ENCODE measurements around the gene RIN3. TPM values are rescaled to one million over a fixed set of nuclear protein-coding genes. Genes with fewer than 3 reads are reported as not detected.

Gene RIN3
- total and polyA plus RNA-seq, 4 donors = 5.0 to 15.6 (median 9.0) TPM

GRCh38 chr14:92516966-92517506, 3.5 kb downstream of the RIN3 start:
- no peak for TF ChIP-seq FOXA1 (IDR thresholded peaks at IDR 0.05)
- no peaks in the 10 kb centered on the region for H3K36me3 ChIP-seq (ENCODE audit: control insufficient read depth in 4 of 4, insufficient read depth in 3 of 4, low read depth in 1 of 4, low read length in 3 of 4)
- peaks cover 0 to 34% (median 17%) of the 10 kb centered on the region in 4 donors for H3K4me1 ChIP-seq (ENCODE audit: control insufficient read depth in 4 of 4, insufficient read depth in 4 of 4, low read length in 3 of 4)
- no peak overlapping the region for H3K4me3 ChIP-seq (ENCODE audit: low read depth in 1 of 3, low read length in 3 of 3)
- WGBS = 89% methylated on average over 5 of the region's 5 CpGs
- no peak overlapping the region for H3K27ac ChIP-seq (ENCODE audit: low read depth in 1 of 2, low read length in 2 of 2)
- H3K27me3 ChIP-seq (ENCODE audit: control insufficient read depth in 4 of 4, insufficient read depth in 4 of 4, low read length in 3 of 4) = no peaks in the 10 kb centered on the region
- H3K9me3 ChIP-seq (ENCODE audit: control insufficient read depth in 4 of 4, low read length in 3 of 4) = no peaks in the 10 kb centered on the region
- no peak overlapping the region for H3K9ac ChIP-seq (ENCODE audit: low read depth in 1 of 2, low read length in 2 of 2)
- DNase-seq (ENCODE audit: low spot score) = no peak

GRCh38 chr14:92517761-92518160, 4.2 kb downstream of the RIN3 start:
- H3K36me3 ChIP-seq (ENCODE audit: control insufficient read depth in 4 of 4, insufficient read depth in 3 of 4, low read depth in 1 of 4, low read length in 3 of 4) = no peaks in the 10 kb centered on the region
- H3K9me3 ChIP-seq (ENCODE audit: control insufficient read depth in 4 of 4, low read length in 3 of 4) = no peaks in the 10 kb centered on the region
- H3K27ac ChIP-seq (ENCODE audit: low read depth in 1 of 2, low read length in 2 of 2) = no peak overlapping the region
- 69% methylated on average over 2 of the region's 2 CpGs for WGBS
- peaks cover 0 to 29% (median 16%) of the 10 kb centered on the region in 4 donors for H3K4me1 ChIP-seq (ENCODE audit: control insufficient read depth in 4 of 4, insufficient read depth in 4 of 4, low read length in 3 of 4)
- no peak overlapping the region for H3K9ac ChIP-seq (ENCODE audit: low read depth in 1 of 2, low read length in 2 of 2)
- no peaks in the 10 kb centered on the region for H3K27me3 ChIP-seq (ENCODE audit: control insufficient read depth in 4 of 4, insufficient read depth in 4 of 4, low read length in 3 of 4)
- no peak for DNase-seq (ENCODE audit: low spot score)
- no peak overlapping the region for H3K4me3 ChIP-seq (ENCODE audit: low read depth in 1 of 3, low read length in 3 of 3)
- TF ChIP-seq FOXA2 (IDR thresholded peaks at IDR 0.05) (no peak), RXRA (IDR thresholded peaks at IDR 0.05) (no peak), FOXA1 (IDR thresholded peaks at IDR 0.05) (no peak), REST (IDR thresholded peaks at IDR 0.05) (no peak), TAF1 (conservative IDR thresholded peaks at IDR 0.05) (no peak), ATF3 (IDR thresholded peaks at IDR 0.05) (no peak), SP1 (IDR thresholded peaks at IDR 0.05) (no peak), ZBTB33 (IDR thresholded peaks at IDR 0.05) (no peak), GABPA (IDR thresholded peaks at IDR 0.05 in 1 of 2, conservative IDR thresholded peaks at IDR 0.05 in 1 of 2) (no peak), JUND (IDR thresholded peaks at IDR 0.05) (no peak), HNF4G (IDR thresholded peaks at IDR 0.05) (no peak), NR2F2 (IDR thresholded peaks at IDR 0.05) (no peak), EGR1 (IDR thresholded peaks at IDR 0.05; ENCODE audit: low read depth in 2 of 2) (no peak), YY1 (IDR thresholded peaks at IDR 0.05) (no peak)
- TF ChIP-seq, protein P1, sequence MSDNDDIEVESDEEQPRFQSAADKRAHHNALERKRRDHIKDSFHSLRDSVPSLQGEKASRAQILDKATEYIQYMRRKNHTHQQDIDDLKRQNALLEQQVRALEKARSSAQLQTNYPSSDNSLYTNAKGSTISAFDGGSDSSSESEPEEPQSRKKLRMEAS (IDR thresholded peaks at IDR 0.05) = no peak
- TF ChIP-seq, protein P2, sequence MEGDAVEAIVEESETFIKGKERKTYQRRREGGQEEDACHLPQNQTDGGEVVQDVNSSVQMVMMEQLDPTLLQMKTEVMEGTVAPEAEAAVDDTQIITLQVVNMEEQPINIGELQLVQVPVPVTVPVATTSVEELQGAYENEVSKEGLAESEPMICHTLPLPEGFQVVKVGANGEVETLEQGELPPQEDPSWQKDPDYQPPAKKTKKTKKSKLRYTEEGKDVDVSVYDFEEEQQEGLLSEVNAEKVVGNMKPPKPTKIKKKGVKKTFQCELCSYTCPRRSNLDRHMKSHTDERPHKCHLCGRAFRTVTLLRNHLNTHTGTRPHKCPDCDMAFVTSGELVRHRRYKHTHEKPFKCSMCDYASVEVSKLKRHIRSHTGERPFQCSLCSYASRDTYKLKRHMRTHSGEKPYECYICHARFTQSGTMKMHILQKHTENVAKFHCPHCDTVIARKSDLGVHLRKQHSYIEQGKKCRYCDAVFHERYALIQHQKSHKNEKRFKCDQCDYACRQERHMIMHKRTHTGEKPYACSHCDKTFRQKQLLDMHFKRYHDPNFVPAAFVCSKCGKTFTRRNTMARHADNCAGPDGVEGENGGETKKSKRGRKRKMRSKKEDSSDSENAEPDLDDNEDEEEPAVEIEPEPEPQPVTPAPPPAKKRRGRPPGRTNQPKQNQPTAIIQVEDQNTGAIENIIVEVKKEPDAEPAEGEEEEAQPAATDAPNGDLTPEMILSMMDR (IDR thresholded peaks at IDR 0.05; ENCODE audit: low read depth, low read length, missing input control) = no peak

Data from liver (tissue), 9 donors.